GM12878 (cell line): ENCODE results near the gene MAB21L1.

Source experiments
- ATF7 ChIP-seq: fragments of 450-650 bp; IDR thresholded peaks from 2 replicates; pipeline ENCODE4 v1.6.1; 2016; ENCODE audit warnings: low read depth, mild to moderate bottlenecking
- CHD4 ChIP-seq: fragments of 200-600 bp; sonication (generic); IDR thresholded peaks from 2 replicates; pipeline ENCODE4 v1.6.1; 2016; ENCODE audit warnings: mild to moderate bottlenecking
- EP300 ChIP-seq, 2 experiments: fragments of 150-350 bp in 1 of 2; IDR thresholded peaks; 2 replicates each; pipeline ENCODE4 v1.6.1; 2011 to 2012; ENCODE audit warnings: low read depth in 2 of 2, low read length in 2 of 2, borderline replicate concordance in 1 of 2, improper control_type of control experiment in 1 of 2, inconsistent platforms in 1 of 2; ENCODE audit not compliant: control insufficient read depth in 1 of 2
- IRF3 ChIP-seq: fragments of 450-650 bp; IDR thresholded peaks from 2 replicates; pipeline ENCODE4 v1.6.1; 2014; ENCODE audit warnings: mild to moderate bottlenecking
- MAX ChIP-seq: IDR thresholded peaks from 2 replicates; pipeline ENCODE4 v1.6.1; 2012; ENCODE audit warnings: low read depth, low read length, improper control_type of control experiment
- POLR2A ChIP-seq: IDR thresholded peaks from 2 replicates; pipeline ENCODE4 v1.6.1; 2011; ENCODE audit warnings: low read depth, mild to moderate bottlenecking, low read length
- RAD21 ChIP-seq: IDR thresholded peaks from 2 replicates; pipeline ENCODE4 v1.6.1; 2011; ENCODE audit warnings: mild to moderate bottlenecking, low read depth, low read length, moderate library complexity; ENCODE audit not compliant: insufficient read depth
- SMC3 ChIP-seq: IDR thresholded peaks from 2 replicates; pipeline ENCODE4 v1.6.1; 2011; ENCODE audit warnings: low read length, improper control_type of control experiment, borderline replicate concordance
- TCF12 ChIP-seq: IDR thresholded peaks from 2 replicates; pipeline ENCODE4 v1.6.1; 2011; ENCODE audit warnings: low read depth, mild to moderate bottlenecking, low read length
- TF ChIP-seq, protein P1 (sequence below): IDR thresholded peaks from 2 replicates; pipeline ENCODE4 v1.6.1; 2012; ENCODE audit warnings: low read depth, low read length, improper control_type of control experiment
- TF ChIP-seq, protein P2 (sequence below), 3 experiments: IDR thresholded peaks in 2 of 3; conservative IDR thresholded peaks in 1 of 3; 2 replicates each; pipeline ENCODE4 v1.5.1; 2011; ENCODE audit warnings: low read depth in 3 of 3, low read length in 3 of 3, mild to moderate bottlenecking in 3 of 3, control low read depth in 2 of 3, moderate library complexity in 2 of 3, inconsistent platforms in 1 of 3, mixed read lengths in 1 of 3; ENCODE audit not compliant: control insufficient read depth in 2 of 3, insufficient read depth in 1 of 3; ENCODE audit errors: extremely low read depth in 1 of 3

GRCh38 chr13:35465371-35465770 lies 11.1 kb downstream of the MAB21L1 start:
- TF ChIP-seq CHD4: no peak
- TF ChIP-seq POLR2A: no peak
- TF ChIP-seq IRF3: no peak
- TF ChIP-seq, protein P1, sequence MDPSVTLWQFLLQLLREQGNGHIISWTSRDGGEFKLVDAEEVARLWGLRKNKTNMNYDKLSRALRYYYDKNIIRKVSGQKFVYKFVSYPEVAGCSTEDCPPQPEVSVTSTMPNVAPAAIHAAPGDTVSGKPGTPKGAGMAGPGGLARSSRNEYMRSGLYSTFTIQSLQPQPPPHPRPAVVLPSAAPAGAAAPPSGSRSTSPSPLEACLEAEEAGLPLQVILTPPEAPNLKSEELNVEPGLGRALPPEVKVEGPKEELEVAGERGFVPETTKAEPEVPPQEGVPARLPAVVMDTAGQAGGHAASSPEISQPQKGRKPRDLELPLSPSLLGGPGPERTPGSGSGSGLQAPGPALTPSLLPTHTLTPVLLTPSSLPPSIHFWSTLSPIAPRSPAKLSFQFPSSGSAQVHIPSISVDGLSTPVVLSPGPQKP: no peak
- no peak for TF ChIP-seq EP300 (IDR thresholded peaks at IDR 0.05; ENCODE audit: borderline replicate concordance in 1 of 2, control insufficient read depth in 1 of 2, low read depth in 2 of 2, low read length in 2 of 2)
- no peak for TF ChIP-seq TCF12
- TF ChIP-seq ATF7: no peak
- TF ChIP-seq, protein P2, sequence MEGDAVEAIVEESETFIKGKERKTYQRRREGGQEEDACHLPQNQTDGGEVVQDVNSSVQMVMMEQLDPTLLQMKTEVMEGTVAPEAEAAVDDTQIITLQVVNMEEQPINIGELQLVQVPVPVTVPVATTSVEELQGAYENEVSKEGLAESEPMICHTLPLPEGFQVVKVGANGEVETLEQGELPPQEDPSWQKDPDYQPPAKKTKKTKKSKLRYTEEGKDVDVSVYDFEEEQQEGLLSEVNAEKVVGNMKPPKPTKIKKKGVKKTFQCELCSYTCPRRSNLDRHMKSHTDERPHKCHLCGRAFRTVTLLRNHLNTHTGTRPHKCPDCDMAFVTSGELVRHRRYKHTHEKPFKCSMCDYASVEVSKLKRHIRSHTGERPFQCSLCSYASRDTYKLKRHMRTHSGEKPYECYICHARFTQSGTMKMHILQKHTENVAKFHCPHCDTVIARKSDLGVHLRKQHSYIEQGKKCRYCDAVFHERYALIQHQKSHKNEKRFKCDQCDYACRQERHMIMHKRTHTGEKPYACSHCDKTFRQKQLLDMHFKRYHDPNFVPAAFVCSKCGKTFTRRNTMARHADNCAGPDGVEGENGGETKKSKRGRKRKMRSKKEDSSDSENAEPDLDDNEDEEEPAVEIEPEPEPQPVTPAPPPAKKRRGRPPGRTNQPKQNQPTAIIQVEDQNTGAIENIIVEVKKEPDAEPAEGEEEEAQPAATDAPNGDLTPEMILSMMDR (IDR thresholded peaks at IDR 0.05 in 2 of 3, conservative IDR thresholded peaks at IDR 0.05 in 1 of 3; ENCODE audit: control insufficient read depth in 2 of 3, extremely low read depth in 1 of 3, insufficient read depth in 1 of 3, low read depth in 3 of 3, low read length in 3 of 3): no peak
- TF ChIP-seq SMC3: no peak
- TF ChIP-seq RAD21: no peak
- TF ChIP-seq MAX: no peak
